Measurements from ENCODE around the gene NINJ2.

GRCh38 chr12:662566-663292 lies 516 bp downstream of the NINJ2 start:
- TF ChIP-seq NRF1 (IDR thresholded peaks at IDR 0.05; ENCODE audit: low read depth, low read length) (no peak), FOXJ3 (CRISPR knock-in tag; IDR thresholded peaks at IDR 0.05) (no peak), TEAD4 (IDR thresholded peaks at IDR 0.05; ENCODE audit: borderline replicate concordance, insufficient read depth) (no peak)
